H1 (cell line): Measurements from ENCODE around the gene RALA. TPM values are rescaled to one million over a fixed set of nuclear protein-coding genes. Genes with fewer than 3 reads are reported as not detected.

ENCODE experiments used
- KDM1A ChIP-seq: fragments of 200-600, 300-600 bp; sonication (generic); IDR thresholded peaks from 2 replicates; pipeline ENCODE4 v1.7.1; 2016; ENCODE audit warnings: mild to moderate bottlenecking, low read length, borderline replicate concordance
- RAD21 ChIP-seq, 2 experiments: IDR thresholded peaks in 1 of 2; conservative IDR thresholded peaks in 1 of 2; 2 replicates each; pipeline ENCODE4 v1.6.1; 2011; ENCODE audit warnings: low read depth in 2 of 2, low read length in 2 of 2, improper control_type of control experiment in 1 of 2, inconsistent platforms in 1 of 2, mild to moderate bottlenecking in 1 of 2, moderate library complexity in 1 of 2
- RXRA ChIP-seq: IDR thresholded peaks from 2 replicates; pipeline ENCODE4 v1.6.1; 2011; ENCODE audit warnings: low read depth, mild to moderate bottlenecking, low read length, moderate library complexity; ENCODE audit not compliant: insufficient read depth
- SIN3A ChIP-seq, 2 experiments: IDR thresholded peaks in 1 of 2; conservative IDR thresholded peaks in 1 of 2; 2 replicates each; pipeline ENCODE4 v1.6.1; 2011 to 2012; ENCODE audit warnings: low read length in 2 of 2, improper control_type of control experiment in 1 of 2, low read depth in 1 of 2, mild to moderate bottlenecking in 1 of 2
- SIRT6 ChIP-seq: IDR thresholded peaks from one replicate; pipeline ENCODE4 v1.7.1; 2012; ENCODE audit warnings: low read length, inconsistent platforms
- TAF1 ChIP-seq: IDR thresholded peaks from 2 replicates; pipeline ENCODE4 v1.6.1; 2011; ENCODE audit warnings: mild to moderate bottlenecking, low read depth, low read length
- polyA plus RNA-seq, 7 experiments: library from polyadenylated mRNA; depleted of rRNA in 3 of 7; stranded (reverse) in 5 of 7; unstranded in 2 of 7; fragments of >200 nt in 5 of 7; fragments of 200-250 nt in 2 of 7; gene quantifications; 1 replicate in 5 of 7; 2 replicates in 1 of 7; 4 replicates in 1 of 7; pipeline versions ENCODE4 v1.2.1 to v1.2.3, GENCODE V29; 2011 to 2013; ENCODE audit warnings: missing spikeins in 2 of 7, mixed read lengths in 2 of 7
- total RNA-seq: library from RNA; stranded (reverse); fragmentation: NEBNext Ultra II Directional; extraction: Animal tissue kit (Norgen Biotek cat#: 25700); gene quantifications from 2 replicates; pipeline ENCODE4 v1.2.1, GENCODE V29; 2021

Gene RALA
- total and polyA plus RNA-seq, 2 of the 8 experiments (the other 6 are each of a cell fraction or from before 2014, with no cell fraction given), result 24.1 to 72.8 TPM

DNA sequence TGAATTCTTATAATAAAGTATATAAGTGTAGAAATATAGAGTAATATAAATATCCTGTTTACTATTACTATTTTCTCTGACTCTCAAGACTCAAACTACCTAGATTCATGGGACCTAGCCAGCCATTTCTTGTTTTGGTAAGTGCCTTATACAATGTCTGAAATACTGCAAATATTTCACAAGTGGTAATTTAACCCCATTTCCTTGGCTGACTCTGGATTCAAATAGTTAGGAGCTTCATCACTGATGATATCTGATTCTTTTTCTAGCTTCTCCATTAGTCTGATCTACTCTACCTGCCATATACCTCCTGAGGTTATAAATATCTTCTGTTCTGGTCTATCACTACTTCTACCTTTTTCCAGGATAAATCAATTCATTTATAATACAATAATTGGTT lies 6.4 kb upstream of the RALA start (continued):
- TF ChIP-seq TAF1, result no peak
- no peak for TF ChIP-seq SIRT6
- no peak for TF ChIP-seq RXRA
- TF ChIP-seq KDM1A, result no peak
- no peak for TF ChIP-seq RAD21 (IDR thresholded peaks at IDR 0.05 in 1 of 2, conservative IDR thresholded peaks at IDR 0.05 in 1 of 2; ENCODE audit: low read depth in 2 of 2, low read length in 2 of 2)
- no peak for TF ChIP-seq SIN3A (conservative IDR thresholded peaks at IDR 0.05 in 1 of 2, IDR thresholded peaks at IDR 0.05 in 1 of 2; ENCODE audit: low read depth in 1 of 2, low read length in 2 of 2)
